Embryonic facial prominence (tissue), 1 donor: ENCODE measurements around the gene LPP.

Experiments
- DNase-seq: peaks from one replicate; pipeline ENCODE4 v3.0.0-alpha.2; 2016; ENCODE audit errors: extremely low spot score

LPP gene

GRCh38 chr3:188553569-188553968, 399.6 kb downstream of the LPP start:
- DNase-seq, result no peak

- no peak for DNase-seq
Observed at GRCh38 chr3:188554404-188554803, 400.4 kb downstream of the LPP start.

- no peak for DNase-seq
Observed at GRCh38 chr3:188557235-188557634, 403.3 kb downstream of the LPP start.

- DNase-seq, result no peak
Observed at GRCh38 chr3:188558343-188559071, 404.6 kb downstream of the LPP start.

GRCh38 chr3:188559072-188559429, 405.1 kb downstream of the LPP start:
- DNase-seq, result no peak

GRCh38 chr3:188559856-188560255, 405.9 kb downstream of the LPP start:
- DNase-seq, result no peak

GRCh38 chr3:188562144-188562543, 408.2 kb downstream of the LPP start:
- no peak for DNase-seq

- DNase-seq, result no peak
Observed at GRCh38 chr3:188567478-188568195, 413.7 kb downstream of the LPP start.

GRCh38 chr3:188568736-188569135, 414.8 kb downstream of the LPP start:
- no peak for DNase-seq

GRCh38 chr3:188571531-188572095, 417.7 kb downstream of the LPP start:
- no peak for DNase-seq

GRCh38 chr3:188573291-188573940, 419.5 kb downstream of the LPP start:
- DNase-seq, result no peak

- no peak for DNase-seq
Observed at GRCh38 chr3:188573956-188574355, 420.0 kb downstream of the LPP start.

GRCh38 chr3:188574885-188575284, 420.9 kb downstream of the LPP start:
- DNase-seq, result no peak

- DNase-seq, result no peak
Observed at GRCh38 chr3:188575501-188575900, 421.5 kb downstream of the LPP start.

GRCh38 chr3:188577539-188577938, 423.6 kb downstream of the LPP start:
- DNase-seq, result no peak

GRCh38 chr3:188578576-188579363, 424.8 kb downstream of the LPP start:
- DNase-seq, result no peak

- DNase-seq, result no peak
Observed at GRCh38 chr3:188580223-188580622, 426.3 kb downstream of the LPP start.

GRCh38 chr3:188580659-188581058, 426.7 kb downstream of the LPP start:
- no peak for DNase-seq

- no peak for DNase-seq
Observed at GRCh38 chr3:188581365-188581764, 427.4 kb downstream of the LPP start.

- DNase-seq, result no peak
Observed at GRCh38 chr3:188581792-188582191, 427.8 kb downstream of the LPP start.

GRCh38 chr3:188583341-188584161, 429.6 kb downstream of the LPP start:
- DNase-seq, result no peak
